Vagina (tissue), 2 donors: ENCODE measurements around the gene SLAMF7.
"Not testable (repeated sequence)": the region's sequence is repeated elsewhere in the genome, so short reads cannot be mapped to it uniquely, and the experiment has no call there.

Experiments
- POLR2A ChIP-seq, 2 donors: fragments of 450-650 bp; IDR thresholded peaks; one replicate each; pipeline ENCODE4 v1.6.1; 2017; ENCODE audit warnings: antibody characterized with exemption in 2 of 2, mild to moderate bottlenecking in 2 of 2, moderate library complexity in 2 of 2
- TF ChIP-seq, protein P1 (sequence below), 3 experiments: fragments of 450-650 bp in 2 of 3; fragments of 200-600 bp in 1 of 3; sonication (generic) in 1 of 3; IDR thresholded peaks; one replicate each; pipeline ENCODE4 v1.5.1; 2017 to 2019; ENCODE audit warnings: antibody characterized with exemption in 3 of 3, mild to moderate bottlenecking in 2 of 3, moderate library complexity in 2 of 3

DNA sequence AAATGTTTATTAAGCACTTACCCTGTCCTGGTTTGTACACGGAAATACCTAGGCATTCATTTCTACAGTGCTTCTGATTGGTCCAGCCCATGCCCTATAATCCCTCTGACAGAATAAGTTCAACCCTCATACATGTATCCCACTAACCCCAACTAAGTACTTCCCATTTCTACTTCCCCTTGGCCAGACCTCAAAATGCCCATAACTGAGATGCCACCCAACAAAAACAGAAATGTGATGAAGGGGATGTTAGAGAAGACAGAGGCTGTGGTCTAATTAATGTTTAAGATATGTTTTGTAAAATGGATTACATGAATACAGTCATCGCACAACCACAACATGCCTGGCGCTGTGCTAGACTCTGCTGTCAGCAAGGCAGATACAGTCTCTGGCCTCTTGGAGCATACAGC lies 33.8 kb upstream of the SLAMF7 start:
- TF ChIP-seq, protein P1, sequence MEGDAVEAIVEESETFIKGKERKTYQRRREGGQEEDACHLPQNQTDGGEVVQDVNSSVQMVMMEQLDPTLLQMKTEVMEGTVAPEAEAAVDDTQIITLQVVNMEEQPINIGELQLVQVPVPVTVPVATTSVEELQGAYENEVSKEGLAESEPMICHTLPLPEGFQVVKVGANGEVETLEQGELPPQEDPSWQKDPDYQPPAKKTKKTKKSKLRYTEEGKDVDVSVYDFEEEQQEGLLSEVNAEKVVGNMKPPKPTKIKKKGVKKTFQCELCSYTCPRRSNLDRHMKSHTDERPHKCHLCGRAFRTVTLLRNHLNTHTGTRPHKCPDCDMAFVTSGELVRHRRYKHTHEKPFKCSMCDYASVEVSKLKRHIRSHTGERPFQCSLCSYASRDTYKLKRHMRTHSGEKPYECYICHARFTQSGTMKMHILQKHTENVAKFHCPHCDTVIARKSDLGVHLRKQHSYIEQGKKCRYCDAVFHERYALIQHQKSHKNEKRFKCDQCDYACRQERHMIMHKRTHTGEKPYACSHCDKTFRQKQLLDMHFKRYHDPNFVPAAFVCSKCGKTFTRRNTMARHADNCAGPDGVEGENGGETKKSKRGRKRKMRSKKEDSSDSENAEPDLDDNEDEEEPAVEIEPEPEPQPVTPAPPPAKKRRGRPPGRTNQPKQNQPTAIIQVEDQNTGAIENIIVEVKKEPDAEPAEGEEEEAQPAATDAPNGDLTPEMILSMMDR (IDR thresholded peaks at IDR 0.05): not testable (repeated sequence)
- TF ChIP-seq POLR2A (IDR thresholded peaks at IDR 0.05): not testable (repeated sequence)
